D721Med (cell line): ENCODE measurements around the gene TTC19.
A peak's percentile ranks its signal among the peaks of the same experiment; 100 is the strongest.

Source experiments
- DNase-seq: peaks from one replicate; pipeline ENCODE4 v3.0.0; 2011; ENCODE audit warnings: low spot score; ENCODE audit not compliant: insufficient read length
- FAIRE-seq: peaks from 2 replicates; lab custom pipeline; 2011; peaks lifted over from hg19 to GRCh38; lab: Jason Lieb, UNC
- TF ChIP-seq, protein P1 (sequence below): IDR thresholded peaks from 2 replicates; pipeline ENCODE4 v1.5.1; 2012; ENCODE audit warnings: mild to moderate bottlenecking, control low read depth; ENCODE audit not compliant: insufficient read depth; ENCODE audit errors: missing control alignments

TTC19 gene

GRCh38 chr17:16003841-16004240, 4.2 kb downstream of the TTC19 start:
- DNase-seq (no peak), FAIRE-seq (no peak)
- TF ChIP-seq, protein P1, sequence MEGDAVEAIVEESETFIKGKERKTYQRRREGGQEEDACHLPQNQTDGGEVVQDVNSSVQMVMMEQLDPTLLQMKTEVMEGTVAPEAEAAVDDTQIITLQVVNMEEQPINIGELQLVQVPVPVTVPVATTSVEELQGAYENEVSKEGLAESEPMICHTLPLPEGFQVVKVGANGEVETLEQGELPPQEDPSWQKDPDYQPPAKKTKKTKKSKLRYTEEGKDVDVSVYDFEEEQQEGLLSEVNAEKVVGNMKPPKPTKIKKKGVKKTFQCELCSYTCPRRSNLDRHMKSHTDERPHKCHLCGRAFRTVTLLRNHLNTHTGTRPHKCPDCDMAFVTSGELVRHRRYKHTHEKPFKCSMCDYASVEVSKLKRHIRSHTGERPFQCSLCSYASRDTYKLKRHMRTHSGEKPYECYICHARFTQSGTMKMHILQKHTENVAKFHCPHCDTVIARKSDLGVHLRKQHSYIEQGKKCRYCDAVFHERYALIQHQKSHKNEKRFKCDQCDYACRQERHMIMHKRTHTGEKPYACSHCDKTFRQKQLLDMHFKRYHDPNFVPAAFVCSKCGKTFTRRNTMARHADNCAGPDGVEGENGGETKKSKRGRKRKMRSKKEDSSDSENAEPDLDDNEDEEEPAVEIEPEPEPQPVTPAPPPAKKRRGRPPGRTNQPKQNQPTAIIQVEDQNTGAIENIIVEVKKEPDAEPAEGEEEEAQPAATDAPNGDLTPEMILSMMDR: no peak

GRCh38 chr17:16005636-16006035, 6.0 kb downstream of the TTC19 start:
- no peak for DNase-seq
- TF ChIP-seq, protein P1: no peak
- no peak for FAIRE-seq

GRCh38 chr17:16007439-16007838, 7.8 kb downstream of the TTC19 start:
- FAIRE-seq: no peak
- TF ChIP-seq, protein P1: no peak
- DNase-seq: no peak

- DNase-seq (no peak), FAIRE-seq (peak; percentile 67)
- TF ChIP-seq, protein P1: no peak
These were observed 14.4 kb downstream of the TTC19 start for GRCh38 chr17:16013943-16014407.

DNA sequence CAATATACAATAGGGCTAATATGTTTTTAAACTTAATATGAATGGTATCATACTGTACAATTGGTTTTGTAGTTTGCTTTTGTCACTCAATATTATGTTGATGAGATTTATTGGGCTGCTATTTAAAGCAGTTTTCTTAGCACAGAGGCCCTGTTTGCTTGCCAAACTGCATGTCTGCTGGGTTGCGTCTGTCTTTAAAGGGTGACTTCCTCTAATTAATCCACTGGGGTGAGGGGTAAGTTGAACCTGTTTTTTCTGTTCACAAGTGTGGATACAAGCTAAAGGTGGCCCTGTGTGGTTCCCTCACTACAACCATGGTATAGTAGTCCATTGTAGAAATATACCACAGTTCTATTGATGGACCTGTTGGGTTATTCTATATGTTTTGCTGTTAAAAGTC, 19.7 kb downstream of the TTC19 start:
- DNase-seq (no peak), FAIRE-seq (no peak)
- TF ChIP-seq, protein P1: no peak

- DNase-seq (no peak), FAIRE-seq (no peak)
- TF ChIP-seq, protein P1: no peak
These were observed 24.3 kb downstream of the TTC19 start for GRCh38 chr17:16023881-16024280.

DNA sequence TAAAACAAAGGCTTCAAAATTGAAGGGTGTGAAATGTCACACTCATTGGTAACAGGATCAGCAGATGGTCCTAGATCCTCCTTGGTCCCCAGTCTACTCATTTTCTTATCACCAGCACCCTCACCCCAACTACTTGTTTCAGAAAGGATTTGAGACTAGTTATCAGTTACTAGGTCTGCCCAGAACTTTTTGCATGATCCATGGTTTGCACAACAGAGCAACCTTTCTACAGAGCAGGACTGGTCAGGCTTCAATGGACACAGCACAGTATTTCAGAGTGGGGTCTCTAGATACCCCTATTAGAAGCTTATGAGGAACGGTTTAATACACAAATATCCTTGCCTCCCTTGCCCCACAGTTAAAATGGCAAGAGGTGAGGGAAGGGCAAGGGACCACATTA, 25.6 kb downstream of the TTC19 start:
- no peak for DNase-seq
- TF ChIP-seq, protein P1: no peak
- FAIRE-seq: no peak
